H54 (cell line): ENCODE data around the gene SCO2.

Source experiments
- DNase-seq: peaks from one replicate; pipeline ENCODE4 v3.0.0; 2011; ENCODE audit warnings: low spot score, mixed read lengths; ENCODE audit not compliant: insufficient read length
- FAIRE-seq: peaks from 3 replicates; lab custom pipeline; 2011; peaks lifted over from hg19 to GRCh38; lab: Jason Lieb, UNC
- POLR2A ChIP-seq: IDR thresholded peaks from 2 replicates; pipeline ENCODE4 v1.6.1; 2011; ENCODE audit warnings: low read depth, mild to moderate bottlenecking, low read length

The SCO2 gene

DNA sequence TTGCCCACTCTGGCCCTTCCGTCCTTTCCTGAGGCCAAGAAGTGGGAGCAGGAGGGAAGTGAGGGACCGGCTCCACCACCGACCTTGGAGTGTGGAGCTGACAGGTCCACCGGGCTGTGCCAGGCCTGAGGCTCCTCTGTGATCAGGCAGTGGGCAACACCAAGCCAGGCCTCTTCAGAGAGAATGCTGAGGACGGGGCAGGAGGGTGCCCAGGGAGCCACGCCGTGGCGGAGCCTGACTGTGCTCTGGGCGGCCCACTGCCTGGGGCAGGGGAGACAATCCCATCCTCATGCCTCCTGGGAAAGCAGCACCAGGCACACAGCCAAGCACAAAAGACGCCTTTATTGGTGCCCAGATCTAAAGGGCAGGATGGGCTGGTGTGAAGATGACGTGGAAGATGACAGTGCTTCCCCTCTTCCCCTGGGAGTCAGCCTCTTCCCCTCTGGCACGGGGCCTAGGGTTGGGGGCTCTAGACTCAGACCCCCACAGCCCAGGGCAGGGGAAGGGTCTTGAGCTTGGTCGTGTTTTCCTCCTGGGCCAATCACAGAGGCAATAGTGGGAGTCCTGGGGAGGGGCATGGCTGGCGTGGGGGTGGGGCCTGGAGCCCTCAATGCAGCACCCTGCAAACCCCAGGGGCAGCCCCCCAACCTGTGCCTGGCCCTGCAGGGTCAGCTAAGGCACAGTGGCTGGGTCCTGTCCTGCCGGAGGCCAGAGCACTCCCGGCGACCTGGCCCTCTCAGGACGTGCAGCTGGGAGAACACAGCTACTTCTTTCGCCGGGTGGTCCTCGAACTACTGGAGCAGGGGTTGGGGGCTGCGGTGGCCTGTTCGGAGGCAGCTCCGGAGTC is 22.5 kb downstream of the SCO2 start:
- no peak for TF ChIP-seq POLR2A
- no peak for FAIRE-seq

DNA sequence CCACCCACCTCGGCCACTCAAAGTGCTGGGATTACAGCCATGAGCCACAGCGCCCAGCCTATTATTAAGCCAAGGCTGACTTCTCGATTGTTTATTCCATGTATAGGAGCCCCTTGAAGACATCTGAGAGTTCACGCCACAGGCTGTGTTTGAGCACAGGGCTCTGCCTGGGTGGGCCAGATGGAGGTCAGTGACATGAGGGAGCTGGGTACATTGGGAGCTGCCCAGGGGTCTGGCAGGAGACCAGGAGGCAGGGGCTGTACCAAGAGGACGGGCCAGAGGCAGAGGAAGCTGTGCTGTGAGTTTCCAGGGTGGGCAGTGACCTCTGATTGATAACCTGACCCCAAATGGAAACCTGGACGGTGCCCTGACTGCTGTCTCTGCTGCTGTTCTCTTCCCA is 23.3 kb downstream of the SCO2 start:
- FAIRE-seq (no peak), DNase-seq (no peak)
- TF ChIP-seq POLR2A = no peak

More for the DNA sequence above, 22.5 kb downstream of the SCO2 start:
- DNase-seq = no peak

DNA sequence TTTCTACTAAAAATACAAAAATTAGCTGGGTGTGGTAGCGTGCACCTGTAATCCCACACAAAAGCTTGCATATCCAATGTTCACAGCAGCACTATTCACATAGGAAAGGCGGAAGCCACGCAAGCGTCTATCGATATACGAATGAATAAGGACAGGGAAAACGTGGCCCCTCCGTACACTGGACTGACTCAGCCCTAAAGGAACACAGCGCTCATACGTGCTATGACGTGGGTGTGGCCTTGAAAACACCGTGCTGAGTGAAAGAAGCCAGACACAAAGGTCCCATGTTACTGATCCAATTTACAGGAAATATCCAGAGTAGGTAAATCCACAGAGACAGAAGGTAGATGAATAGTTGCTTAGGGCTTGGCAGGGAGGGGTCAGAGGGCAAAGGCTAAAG is 24.9 kb downstream of the SCO2 start:
- TF ChIP-seq POLR2A = no peak
- no peak for DNase-seq
- no peak for FAIRE-seq

DNA sequence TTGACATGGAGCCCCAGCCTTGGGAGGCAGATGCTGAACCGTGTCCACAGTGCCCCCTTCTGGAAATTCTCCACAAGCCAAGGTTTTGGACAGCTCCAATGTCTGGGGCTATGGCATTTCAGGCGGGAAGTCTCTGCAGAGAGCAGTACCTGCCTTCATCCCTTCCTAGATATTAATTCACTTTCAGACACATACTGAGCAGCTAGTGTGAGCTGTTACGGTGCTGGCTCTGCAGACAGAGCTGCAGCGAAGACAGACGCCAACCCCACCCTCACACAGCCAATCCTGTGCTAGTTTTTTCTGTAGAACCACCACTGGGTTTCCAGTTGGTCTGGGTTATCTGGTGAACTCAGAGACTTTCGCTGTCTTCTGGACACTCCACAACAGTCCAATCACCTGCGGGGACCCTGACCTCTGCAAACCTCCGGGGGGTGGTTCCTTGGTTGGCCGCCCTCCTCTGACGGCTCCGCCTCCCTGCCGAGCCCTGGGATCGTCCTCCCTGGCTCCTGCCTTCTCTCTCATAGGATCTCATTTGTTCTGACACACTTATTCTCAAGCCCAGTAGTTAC is 27.0 kb downstream of the SCO2 start:
- peak; percentile 62 for DNase-seq
- TF ChIP-seq POLR2A = no peak
- FAIRE-seq = no peak

DNA sequence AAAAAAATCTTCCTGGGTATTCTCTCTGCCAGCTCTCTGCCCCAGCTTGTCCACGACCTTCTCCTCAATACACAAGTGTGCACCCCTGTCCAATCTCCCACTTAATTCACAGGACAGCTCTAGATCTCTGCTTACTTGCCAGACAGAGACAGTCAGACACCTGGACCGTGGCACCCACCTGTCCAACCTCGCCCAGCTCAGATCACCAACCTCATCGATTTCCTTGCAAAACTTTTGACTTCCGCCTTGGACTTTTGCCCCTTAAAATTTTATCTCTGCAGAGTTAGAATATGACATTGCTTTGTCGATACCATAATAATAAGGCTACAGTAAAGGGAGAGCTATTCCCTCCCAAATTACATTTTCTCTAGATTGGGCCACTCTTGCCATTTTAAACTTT is 28.3 kb downstream of the SCO2 start:
- no peak for FAIRE-seq
- no peak for DNase-seq
- no peak for TF ChIP-seq POLR2A

DNA sequence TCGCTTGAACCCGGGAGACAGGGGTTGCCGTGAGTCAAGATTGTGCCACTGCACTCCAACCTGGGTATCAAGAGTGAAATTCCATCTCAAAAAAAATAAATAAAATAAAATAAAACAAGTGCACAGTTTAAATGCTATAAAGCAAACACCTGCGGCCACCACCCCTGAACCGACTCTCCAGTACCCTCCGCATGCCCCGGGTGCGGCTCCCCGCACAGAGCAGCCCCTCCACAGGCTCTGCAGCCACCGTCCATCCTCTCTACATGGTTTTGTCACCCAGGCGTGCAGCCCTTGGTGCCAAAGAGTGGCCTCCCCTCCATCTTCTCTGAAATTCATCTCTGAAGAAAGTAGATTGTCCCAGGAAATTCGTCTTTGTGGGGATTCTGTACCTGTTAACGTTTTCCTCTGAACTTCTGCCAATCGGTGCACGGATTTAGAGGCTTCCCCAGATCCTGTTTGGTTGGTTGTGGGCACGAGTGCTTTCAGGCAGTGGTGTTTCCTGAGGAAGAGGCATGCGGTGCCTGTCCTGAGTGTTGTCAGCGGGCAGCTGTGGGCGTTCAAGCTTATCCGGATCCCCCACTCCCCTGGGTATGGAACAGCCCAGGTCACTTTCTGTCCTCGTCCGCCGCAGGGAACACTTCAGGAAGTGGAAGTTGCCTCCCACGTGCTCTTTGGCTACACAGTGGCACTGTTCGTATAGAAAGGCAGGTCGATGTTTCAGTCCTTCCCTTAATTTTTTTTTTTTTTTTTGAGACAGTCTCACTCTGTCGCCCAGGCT is 34.7 kb downstream of the SCO2 start:
- FAIRE-seq (no peak), DNase-seq (no peak)
- TF ChIP-seq POLR2A = no peak

DNA sequence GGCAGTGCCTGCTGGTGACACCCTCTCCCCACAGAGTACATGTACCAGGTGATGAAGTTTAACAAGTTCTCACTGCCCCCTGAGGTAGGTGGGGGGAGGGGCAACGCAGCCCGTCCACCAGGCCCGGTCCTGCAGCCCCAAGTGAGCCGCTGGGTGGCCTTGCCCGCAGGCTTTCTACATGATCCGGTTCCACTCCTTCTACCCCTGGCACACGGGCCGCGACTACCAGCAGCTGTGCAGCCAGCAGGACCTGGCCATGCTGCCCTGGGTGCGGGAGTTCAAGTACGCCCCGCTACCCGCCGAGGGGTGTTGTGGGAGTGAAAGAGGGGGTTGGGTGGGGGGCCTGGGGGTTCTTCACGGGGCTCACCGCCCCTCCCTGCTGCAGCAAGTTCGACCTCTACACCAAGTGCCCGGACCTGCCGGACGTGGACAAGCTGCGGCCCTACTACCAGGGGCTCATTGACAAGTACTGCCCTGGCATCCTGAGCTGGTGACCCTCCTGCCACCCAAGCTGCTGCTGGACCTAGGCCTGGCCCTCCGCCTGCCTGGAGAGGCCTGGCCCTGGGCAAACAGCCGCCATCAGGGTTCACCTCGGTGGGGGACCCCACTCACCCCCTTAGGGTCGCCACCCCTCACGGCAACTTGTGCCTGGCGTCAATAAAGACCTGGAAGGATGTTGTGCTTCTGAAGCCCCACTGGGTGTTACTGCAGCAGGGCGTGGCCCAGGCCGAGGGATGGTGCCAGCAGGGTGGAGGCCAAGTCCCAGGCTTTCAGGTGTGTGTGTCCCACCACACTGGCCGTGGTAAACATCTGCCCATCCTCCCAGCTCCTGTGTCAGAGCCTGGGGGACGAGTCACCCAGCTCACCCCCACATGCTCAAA is 35.8 kb downstream of the SCO2 start:
- FAIRE-seq (no peak), DNase-seq (no peak)
- no peak for TF ChIP-seq POLR2A

DNA sequence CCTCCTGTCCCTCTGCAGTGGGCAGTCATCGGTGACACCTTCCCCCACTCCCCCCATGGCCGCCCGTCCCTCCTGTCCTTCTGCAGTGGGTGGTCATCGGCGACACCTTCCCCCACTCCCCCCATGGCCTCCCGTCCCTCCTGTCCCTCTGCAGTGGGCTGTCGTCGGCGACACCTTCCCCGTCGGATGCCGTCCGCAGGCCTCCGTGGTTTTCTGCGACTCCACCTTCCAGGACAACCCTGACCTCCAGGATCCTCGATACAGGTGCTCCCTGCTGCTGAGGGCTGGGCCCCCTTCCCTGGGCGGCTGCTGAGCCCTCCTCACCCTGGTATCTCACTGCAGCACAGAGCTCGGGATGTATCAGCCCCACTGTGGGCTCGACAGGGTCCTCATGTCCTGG is 36.5 kb downstream of the SCO2 start:
- no peak for TF ChIP-seq POLR2A
- DNase-seq (no peak), FAIRE-seq (no peak)

DNA sequence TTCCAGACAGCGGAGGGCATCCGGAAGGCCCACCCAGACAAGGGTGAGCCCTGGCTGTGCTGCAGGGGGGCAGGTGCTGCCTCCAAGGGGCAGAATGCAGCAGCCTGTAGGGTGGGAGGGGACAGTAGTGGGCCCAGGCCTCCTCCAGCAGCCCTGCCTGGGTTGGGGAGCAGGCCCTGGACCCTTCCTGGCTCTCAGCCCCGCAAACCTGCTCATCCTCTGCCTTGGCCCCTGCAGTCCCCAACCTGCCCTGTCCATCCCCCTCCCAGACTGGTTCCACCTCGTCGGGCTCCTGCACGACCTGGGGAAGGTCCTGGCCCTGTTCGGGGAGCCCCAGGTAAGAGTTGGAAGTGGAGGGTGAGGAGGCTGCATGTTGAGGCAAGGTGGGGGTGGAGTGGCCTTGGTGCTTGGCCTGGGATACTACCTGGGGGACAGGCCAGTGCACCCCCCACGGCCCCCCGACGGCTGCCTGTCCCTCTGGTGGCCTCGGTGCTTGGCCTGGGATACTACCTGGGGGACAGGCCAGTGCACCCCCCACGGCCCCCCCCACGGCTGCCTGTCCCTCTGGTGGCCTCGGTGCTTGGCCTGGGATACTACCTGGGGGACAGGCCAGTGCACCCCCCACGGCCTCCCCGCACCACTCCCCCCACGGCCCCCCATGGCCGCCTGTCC is 37.3 kb downstream of the SCO2 start:
- FAIRE-seq (no peak), DNase-seq (no peak)
- no peak for TF ChIP-seq POLR2A

DNA sequence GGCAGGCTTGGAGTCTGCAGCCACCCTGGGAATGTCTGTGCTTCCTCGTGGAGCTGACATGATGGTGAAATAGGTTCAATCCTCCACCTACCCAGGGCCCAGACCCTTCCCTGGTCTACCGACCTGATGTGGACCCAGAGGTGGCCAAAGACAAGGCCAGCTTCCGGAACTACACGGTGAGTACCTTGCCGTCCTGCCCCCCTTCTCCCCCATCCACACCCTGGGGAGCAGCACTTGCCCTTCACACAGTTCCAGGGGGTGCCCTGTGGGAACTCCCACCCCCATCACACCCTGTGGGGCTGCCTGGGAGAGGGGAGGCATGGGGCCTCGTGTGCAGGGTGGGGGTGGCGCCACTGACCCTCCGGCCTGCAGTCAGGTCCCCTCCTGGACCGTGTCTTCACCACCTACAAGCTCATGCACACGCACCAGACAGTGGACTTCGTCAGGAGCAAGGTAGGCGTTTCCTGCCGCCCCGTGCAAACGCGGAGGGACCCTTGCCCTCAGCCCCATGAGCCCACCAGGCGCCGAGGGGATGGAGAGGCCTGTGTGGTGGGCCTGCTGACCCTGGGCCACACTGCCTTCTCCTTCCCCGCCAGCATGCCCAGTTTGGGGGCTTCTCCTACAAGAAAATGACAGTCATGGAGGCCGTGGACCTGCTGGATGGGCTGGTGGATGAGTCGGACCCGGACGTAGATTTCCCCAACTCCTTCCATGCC is 38.0 kb downstream of the SCO2 start:
- TF ChIP-seq POLR2A = no peak

DNA sequence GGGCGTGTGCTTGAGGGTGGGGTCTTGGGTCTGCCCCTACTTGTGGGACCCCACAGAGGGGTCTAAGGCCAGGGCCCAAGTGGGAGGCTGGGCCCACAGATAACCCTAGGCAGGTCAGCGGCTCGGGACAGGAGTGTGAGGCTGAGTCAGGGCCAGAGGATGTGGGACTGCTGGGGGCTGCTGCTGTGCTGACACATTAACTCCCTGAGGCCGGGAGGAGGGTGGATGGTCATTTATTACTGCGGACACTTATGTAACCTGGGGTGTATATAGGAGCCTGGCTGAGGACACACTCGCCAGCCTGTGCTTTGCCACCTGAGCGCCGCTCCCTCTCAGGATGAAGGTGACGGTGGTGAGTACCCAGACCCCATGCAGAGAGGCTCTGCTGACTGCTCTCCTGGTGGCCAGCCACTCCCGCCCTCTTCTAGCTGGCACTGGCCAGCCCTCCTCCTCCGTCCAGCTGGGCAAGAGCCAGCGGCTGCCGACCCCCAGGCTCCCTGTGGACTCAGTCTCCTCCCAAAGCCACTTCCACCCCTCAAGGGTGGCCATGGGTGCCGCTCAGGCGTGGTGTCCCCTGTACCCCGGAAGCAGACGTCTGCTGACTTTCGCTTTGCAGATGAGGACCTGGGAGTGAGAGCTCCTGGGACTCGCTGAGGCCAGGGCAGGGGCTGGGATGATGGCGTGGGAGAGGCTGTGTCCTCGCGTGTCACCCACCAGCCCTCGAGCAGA is 38.7 kb downstream of the SCO2 start, which contains the start of gene MIOX:
Gene MIOX (plus strand): TSS at position 299 of the 729 bp plus-strand sequence. CDS start 39 bp downstream, at position 338.
- TF ChIP-seq POLR2A = no peak
- DNase-seq = peak; percentile 91
- peak; percentile 23 for FAIRE-seq

More for the DNA sequence above, 38.0 kb downstream of the SCO2 start:
- DNase-seq = no peak
- FAIRE-seq = no peak
